Stimulated activated naive CD8-positive, alpha-beta T cell treated with anti-CD3 and anti-CD28 coated beads, Interleukin-15, Interleukin-2, amounts not matched to agents 100 ng/mL and 50 ng/mL, for 24 hours (primary cell): ENCODE data around the gene VWC2L.

Source experiments
- H3K27ac Mint-ChIP-seq: one replicate; pipeline ENCODE4 v1.8.0; 2021; ENCODE audit warnings: mild to moderate bottlenecking, mixed read lengths
- H3K27me3 Mint-ChIP-seq: one replicate; pipeline ENCODE4 v1.8.0; 2021; ENCODE audit warnings: mixed read lengths
- H3K36me3 Mint-ChIP-seq: one replicate; pipeline ENCODE4 v1.8.0; 2021; ENCODE audit warnings: low read depth, mixed read lengths
- H3K4me1 Mint-ChIP-seq: one replicate; pipeline ENCODE4 v1.8.0; 2021; ENCODE audit warnings: low read depth, mixed read lengths
- H3K4me3 Mint-ChIP-seq: one replicate; pipeline ENCODE4 v1.8.0; 2021; ENCODE audit warnings: mild to moderate bottlenecking, mixed read lengths
- H3K9me3 Mint-ChIP-seq: one replicate; pipeline ENCODE4 v1.8.0; 2021; ENCODE audit warnings: mixed read lengths

Gene VWC2L

DNA sequence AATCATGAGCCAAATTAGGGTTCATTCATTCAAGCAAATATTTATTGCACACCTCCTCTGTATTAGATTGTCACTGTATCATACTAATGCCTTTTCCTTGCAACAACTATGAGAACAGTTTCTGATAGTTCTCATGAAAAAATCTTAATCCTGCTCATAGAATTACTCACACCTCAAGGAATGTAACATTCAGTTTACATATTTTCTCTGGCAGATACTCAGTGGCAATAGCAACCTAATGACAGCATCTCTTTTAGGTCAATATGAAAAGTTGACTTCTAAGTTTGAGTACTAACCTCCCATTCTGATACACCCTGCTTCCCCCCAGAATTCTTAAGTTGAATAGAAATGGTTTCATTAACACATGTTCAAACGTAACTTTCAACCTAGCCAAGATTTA is 132.0 kb downstream of the VWC2L start:
- H3K27ac Mint-ChIP-seq = no peak overlapping the region
- no peaks in the 10 kb centered on the region for H3K9me3 Mint-ChIP-seq
- H3K4me1 Mint-ChIP-seq = no peaks in the 10 kb centered on the region
- no peaks in the 10 kb centered on the region for H3K27me3 Mint-ChIP-seq
- no peaks in the 10 kb centered on the region for H3K36me3 Mint-ChIP-seq
- H3K4me3 Mint-ChIP-seq = no peak overlapping the region

DNA sequence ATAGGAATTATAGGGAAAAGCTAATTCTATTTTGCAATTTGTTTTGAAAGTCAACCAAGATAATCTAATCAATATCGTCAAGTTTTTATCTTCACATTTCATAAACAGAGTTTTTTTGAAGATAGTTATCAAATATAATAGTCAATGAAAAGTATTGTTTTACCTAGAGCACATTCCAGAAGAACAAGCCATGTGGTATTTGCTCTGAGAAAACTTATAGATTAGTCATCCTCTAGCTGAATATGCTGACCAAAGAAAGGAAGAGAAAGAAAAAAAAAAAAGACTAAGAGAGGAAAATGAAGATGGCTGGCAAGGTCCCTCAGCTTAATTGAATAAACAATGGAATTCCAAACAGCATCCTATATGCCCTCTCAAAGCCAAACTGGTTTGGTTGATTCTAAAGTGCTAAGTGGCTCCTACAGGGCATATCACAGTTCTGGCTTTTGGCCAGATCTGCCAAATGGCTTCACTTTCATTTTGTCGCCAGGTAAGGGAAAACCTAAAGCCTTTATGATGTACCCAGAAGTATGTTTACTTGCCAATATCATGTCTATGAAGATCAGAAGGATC is 132.6 kb downstream of the VWC2L start:
- Mint-ChIP-seq H3K9me3 (no peaks in the 10 kb centered on the region), H3K36me3 (no peaks in the 10 kb centered on the region), H3K27ac (no peak overlapping the region), H3K27me3 (no peaks in the 10 kb centered on the region), H3K4me3 (no peak overlapping the region), H3K4me1 (no peaks in the 10 kb centered on the region)

DNA sequence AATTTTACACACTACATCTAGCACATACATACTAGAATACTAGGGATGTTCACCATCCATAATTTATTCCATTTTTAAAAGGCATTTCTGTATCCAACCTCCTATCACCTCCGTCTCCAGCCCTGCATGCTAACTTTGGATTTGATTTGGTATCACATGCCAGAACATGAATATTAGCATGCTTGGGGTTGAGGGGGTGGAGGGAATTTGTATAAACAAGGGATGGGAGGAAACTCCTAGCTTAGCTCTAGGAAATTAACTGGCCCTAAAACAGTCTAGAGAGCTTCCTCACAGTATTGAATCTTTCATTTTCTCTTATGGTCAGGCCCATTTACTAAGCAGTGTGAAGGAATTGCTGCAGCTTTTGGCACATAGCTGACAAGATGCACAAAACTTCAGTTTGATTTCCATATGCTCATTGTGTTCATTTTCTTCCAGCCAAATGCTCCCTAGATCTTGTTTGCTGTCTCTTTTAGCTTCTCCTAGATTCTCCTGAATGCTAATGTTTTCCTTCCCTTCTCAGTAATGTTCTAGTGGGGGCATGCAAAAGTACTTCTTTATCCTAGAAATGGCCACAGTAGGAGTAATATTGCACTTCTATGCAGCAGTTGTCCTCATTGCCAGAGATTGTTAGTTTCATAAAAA is 135.2 kb downstream of the VWC2L start:
- Mint-ChIP-seq H3K9me3 (no peaks in the 10 kb centered on the region), H3K4me3 (no peak overlapping the region), H3K27ac (no peak overlapping the region), H3K36me3 (no peaks in the 10 kb centered on the region), H3K27me3 (no peaks in the 10 kb centered on the region), H3K4me1 (no peaks in the 10 kb centered on the region)

DNA sequence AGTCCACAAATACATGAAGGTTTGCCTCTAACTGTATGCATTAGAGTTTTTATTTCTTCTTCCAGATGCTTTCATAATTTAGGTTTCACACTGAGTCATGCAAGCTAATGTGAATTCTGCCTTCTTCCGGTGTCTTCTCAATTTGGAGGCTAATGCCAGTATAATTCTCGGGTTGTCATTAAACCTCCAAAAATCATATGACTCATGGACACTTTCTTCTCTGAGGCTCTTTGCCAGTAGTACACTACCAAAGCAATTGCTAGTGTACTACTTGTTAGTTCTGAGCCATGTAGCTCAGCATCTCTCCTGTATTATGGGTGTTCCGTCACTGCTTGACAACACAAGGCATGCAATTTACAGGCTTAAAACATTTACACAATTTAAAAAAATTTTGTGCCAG is 137.1 kb downstream of the VWC2L start:
- Mint-ChIP-seq H3K36me3 (no peaks in the 10 kb centered on the region), H3K9me3 (no peaks in the 10 kb centered on the region), H3K27me3 (no peaks in the 10 kb centered on the region), H3K27ac (no peak overlapping the region), H3K4me1 (no peaks in the 10 kb centered on the region), H3K4me3 (no peak overlapping the region)

DNA sequence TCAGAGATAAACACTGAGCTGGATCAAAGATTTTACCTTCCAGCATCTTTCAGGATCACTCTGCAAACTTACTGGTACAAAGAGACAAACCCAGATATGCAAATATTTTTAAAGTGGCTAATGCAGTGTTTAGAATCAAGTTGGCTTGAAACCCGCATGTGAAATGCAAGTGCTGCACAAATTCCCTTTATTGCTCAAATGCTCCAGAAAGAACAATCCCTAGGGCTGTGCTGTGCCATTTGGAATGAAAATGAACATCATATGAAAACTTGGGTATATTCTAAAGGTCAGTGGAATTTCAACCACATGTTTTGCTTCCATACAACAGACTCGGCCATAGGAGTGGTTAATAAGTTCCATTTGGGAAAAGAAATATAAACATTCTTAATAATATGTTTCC is 139.1 kb downstream of the VWC2L start:
- Mint-ChIP-seq H3K4me1 (no peaks in the 10 kb centered on the region), H3K36me3 (no peaks in the 10 kb centered on the region), H3K9me3 (no peaks in the 10 kb centered on the region), H3K27me3 (no peaks in the 10 kb centered on the region), H3K27ac (no peak overlapping the region), H3K4me3 (no peak overlapping the region)

DNA sequence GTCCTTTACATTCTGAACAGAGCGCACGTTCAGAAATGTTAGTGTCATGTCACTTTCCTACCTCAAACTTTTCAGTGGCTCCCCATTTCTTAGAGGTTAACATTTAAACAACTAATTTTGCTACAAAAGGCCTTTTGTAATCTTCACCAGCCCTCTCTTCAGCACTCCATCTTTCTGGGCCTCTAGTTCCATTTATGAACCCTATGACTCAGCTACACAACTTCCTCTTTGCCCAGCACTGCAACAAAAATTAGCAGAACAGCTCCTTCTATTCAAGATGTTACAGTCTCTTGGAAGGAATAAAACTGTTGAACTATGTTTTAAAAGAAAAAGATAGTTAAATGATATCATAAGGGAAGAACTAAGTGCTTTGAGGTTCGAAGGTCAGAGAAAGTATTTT is 139.9 kb downstream of the VWC2L start:
- H3K4me3 Mint-ChIP-seq = no peak overlapping the region
- H3K27me3 Mint-ChIP-seq = no peaks in the 10 kb centered on the region

DNA sequence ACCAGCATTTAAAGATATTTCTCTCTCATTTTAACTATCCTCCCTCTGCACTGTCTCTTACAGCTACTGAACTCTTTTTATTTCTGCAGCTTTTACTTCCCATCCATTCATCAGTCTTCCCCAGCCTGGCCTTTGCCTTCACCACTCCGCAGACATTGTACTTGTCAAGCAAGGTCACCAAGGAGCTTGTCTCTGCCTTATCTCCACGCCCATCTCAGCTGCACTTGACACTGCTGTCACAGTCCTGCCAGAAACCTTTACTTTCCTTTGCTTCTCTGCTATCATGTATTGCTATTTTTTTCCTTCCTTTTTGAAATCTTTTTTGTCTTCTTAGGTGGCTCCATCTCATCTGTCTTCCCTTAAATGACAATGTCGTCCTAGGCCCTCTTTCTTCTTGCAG is 147.0 kb downstream of the VWC2L start:
- no peak overlapping the region for H3K4me3 Mint-ChIP-seq
- H3K9me3 Mint-ChIP-seq = no peaks in the 10 kb centered on the region
- no peaks in the 10 kb centered on the region for H3K4me1 Mint-ChIP-seq
- no peaks in the 10 kb centered on the region for H3K36me3 Mint-ChIP-seq
- peaks cover 7% of the 10 kb centered on the region for H3K27me3 Mint-ChIP-seq
- no peak overlapping the region for H3K27ac Mint-ChIP-seq

More for the DNA sequence above, 139.9 kb downstream of the VWC2L start:
- no peak overlapping the region for H3K27ac Mint-ChIP-seq
- H3K36me3 Mint-ChIP-seq = no peaks in the 10 kb centered on the region
- no peaks in the 10 kb centered on the region for H3K4me1 Mint-ChIP-seq
- no peaks in the 10 kb centered on the region for H3K9me3 Mint-ChIP-seq

DNA sequence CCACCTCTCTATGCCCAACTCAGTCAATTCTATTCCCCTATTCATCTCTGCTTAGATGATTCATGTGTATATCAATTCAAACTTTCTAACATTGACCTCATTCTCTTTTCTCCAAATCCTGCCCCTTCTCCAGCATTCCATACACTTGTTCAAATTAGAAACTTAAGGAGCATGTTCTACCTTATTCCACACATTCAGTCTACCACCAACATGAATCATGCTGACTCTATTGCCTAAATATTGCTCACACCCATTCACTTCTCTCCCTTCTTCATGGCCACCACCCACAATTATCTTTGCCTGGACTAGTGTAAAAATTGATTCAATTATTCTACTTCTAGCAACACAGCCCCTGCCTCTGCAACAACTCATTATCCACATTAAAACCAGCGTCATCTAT is 147.5 kb downstream of the VWC2L start:
- no peak overlapping the region for H3K4me3 Mint-ChIP-seq
- no peak overlapping the region for H3K27ac Mint-ChIP-seq
- no peaks in the 10 kb centered on the region for H3K9me3 Mint-ChIP-seq
- no peaks in the 10 kb centered on the region for H3K4me1 Mint-ChIP-seq
- H3K36me3 Mint-ChIP-seq = no peaks in the 10 kb centered on the region
- H3K27me3 Mint-ChIP-seq = peaks cover 8% of the 10 kb centered on the region

DNA sequence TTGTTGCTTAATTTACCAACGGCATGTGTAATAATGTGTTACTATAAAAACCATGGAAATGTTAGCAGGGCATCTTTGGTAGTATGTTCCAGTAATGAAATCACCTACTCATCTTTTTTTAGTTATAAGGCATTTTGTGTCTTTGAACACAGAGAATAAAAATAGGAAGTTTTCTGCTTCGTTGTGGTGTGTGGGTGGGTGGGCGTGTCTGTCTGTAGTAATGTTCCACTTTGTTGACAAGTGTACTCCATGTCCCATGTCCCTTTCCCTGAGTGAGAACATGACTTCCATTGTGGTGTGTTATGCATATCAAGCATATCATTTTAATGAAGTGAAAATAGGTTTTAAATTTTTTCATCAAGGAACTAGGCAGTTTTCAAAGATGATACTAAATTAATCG is 149.3 kb downstream of the VWC2L start:
- Mint-ChIP-seq H3K4me3 (no peak overlapping the region), H3K27ac (no peak overlapping the region), H3K9me3 (no peaks in the 10 kb centered on the region)

DNA sequence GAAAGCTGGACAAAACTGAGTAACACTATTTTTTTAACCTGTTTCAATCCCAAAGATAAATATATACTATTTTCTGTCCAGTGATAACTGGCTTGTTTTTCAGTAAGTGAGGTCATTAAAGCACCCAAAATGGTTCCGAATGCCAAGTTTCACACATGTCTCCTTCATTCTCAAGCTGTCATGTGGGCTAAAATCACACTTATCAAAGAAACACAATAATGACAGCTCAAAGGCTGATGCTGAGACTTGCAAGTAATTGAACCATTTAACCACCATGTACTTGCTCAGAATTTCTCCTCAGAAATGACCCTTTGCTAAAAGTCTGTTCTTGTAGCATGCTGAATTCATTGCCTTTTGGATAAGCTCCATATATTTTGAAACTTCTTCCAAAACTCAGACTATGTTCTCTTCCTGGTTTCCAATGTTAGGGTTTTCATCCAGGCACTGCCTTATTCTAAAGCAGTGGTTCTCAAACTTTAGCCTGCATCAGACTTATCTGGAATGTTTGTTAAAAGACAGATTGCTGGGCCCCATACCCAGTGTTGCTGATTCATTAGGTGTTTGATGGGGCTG is 149.8 kb downstream of the VWC2L start:
- H3K36me3 Mint-ChIP-seq = no peaks in the 10 kb centered on the region
- H3K27me3 Mint-ChIP-seq = peaks cover 8% of the 10 kb centered on the region
- no peaks in the 10 kb centered on the region for H3K9me3 Mint-ChIP-seq
- no peak overlapping the region for H3K27ac Mint-ChIP-seq
- H3K4me1 Mint-ChIP-seq = no peaks in the 10 kb centered on the region
- no peak overlapping the region for H3K4me3 Mint-ChIP-seq

More for the DNA sequence above, 149.3 kb downstream of the VWC2L start:
- Mint-ChIP-seq H3K4me1 (no peaks in the 10 kb centered on the region), H3K27me3 (peaks cover 8% of the 10 kb centered on the region), H3K36me3 (no peaks in the 10 kb centered on the region)

DNA sequence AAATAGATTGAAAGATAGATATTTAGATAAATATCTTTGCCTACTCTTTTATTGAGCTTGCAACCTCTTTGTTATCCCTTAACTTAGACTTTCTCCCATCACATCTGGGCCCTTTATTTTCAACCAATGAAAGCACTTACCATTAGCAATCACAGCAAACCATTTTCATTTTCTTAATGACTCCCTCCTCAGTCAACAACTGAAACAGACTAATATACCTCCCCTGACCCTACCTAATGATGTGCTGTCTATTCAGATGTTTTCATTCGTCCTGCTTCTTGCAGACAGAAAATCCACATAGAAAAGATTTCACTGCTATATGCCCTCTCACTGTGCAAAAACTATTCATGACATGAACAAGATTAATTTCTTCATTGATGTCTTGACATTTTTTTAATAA is 154.4 kb downstream of the VWC2L start:
- Mint-ChIP-seq H3K9me3 (no peaks in the 10 kb centered on the region), H3K4me3 (no peak overlapping the region), H3K36me3 (no peaks in the 10 kb centered on the region)

DNA sequence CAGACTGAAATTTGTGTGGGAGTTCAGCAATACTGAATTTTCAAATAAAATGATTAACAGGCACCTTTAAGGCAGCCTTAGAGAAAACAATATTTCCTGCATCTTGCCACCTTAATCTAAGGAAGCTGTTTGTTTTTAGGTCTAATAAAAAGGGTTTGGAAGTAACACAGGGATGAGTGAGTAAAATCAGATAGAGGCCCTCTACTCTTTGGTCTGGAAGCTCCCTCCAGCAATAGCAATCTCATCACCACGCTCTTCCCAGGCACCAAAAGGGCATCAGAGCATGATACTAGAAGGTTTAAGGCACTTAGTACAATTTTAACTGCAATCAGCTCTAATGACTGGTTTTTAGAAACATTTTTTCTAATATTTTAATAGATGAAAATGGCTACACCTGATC is 155.6 kb downstream of the VWC2L start:
- Mint-ChIP-seq H3K4me3 (no peak overlapping the region), H3K27ac (no peak overlapping the region), H3K9me3 (no peaks in the 10 kb centered on the region), H3K27me3 (peaks cover 8% of the 10 kb centered on the region), H3K4me1 (no peaks in the 10 kb centered on the region), H3K36me3 (no peaks in the 10 kb centered on the region)

More for the DNA sequence above, 154.4 kb downstream of the VWC2L start:
- peaks cover 8% of the 10 kb centered on the region for H3K27me3 Mint-ChIP-seq
- no peak overlapping the region for H3K27ac Mint-ChIP-seq
- no peaks in the 10 kb centered on the region for H3K4me1 Mint-ChIP-seq

DNA sequence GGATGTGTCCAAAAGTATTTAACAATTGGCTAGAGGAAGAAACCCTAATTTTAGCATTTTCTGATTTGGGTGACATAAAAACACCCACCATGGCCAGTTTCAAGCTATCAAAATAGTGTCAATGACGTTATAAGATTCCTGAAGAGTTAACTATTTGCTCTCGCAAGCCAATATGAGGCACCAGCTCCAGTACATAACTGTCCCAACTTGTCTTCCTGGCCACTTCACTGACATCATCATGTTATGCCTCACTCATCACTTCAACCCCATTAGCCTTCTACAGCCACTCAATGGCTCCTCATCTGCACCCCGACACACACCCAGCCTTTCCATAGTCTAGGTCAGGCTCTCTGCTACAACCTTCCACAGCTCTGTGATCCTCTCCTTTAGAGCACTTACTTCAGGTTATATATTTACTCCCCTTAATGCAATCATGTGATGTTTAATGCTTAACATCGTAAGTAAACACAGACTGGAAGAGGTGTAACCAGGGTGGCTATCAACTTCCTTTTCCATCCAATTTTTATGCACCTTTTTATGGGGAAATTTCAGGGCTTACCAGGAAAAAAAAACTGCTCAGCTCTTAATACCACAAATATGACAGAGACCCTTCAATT is 158.7 kb downstream of the VWC2L start:
- H3K36me3 Mint-ChIP-seq = no peaks in the 10 kb centered on the region
- no peaks in the 10 kb centered on the region for H3K27me3 Mint-ChIP-seq
- H3K9me3 Mint-ChIP-seq = no peaks in the 10 kb centered on the region
- no peak overlapping the region for H3K4me3 Mint-ChIP-seq
- H3K4me1 Mint-ChIP-seq = peaks cover under 1% of the 10 kb centered on the region
- no peak overlapping the region for H3K27ac Mint-ChIP-seq

DNA sequence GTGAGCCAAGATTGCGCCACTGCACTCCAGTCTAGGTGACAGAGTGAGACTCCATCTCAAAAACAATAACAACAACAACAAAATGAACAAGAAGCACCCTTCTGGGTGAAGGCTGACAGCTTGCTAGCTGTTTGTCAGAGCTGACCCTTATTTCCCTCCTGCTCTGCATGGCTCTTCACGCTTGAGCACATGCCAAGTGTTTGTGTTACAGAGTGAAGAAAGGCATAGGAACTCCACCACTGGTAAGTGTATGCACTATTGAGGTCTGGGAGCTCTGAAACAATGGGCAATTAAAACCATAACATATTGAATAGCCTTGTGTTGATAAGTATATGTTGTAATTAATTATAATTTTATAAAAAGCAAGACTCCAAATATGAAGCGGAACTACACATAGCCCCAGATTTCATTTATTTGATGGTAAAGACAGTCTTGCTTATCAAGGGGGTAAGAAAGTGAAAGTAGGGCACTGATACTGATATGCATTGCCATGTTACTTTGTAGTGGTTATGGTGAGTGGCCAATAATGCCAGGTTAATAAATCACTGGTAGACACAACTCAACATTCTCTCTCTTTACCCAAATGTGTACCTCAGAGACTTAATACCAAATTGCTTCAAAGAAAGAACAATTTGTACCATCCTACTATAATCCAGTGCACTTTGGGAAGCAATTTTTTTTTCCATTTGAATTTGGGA is 163.4 kb downstream of the VWC2L start:
- Mint-ChIP-seq H3K27ac (no peak overlapping the region), H3K27me3 (no peaks in the 10 kb centered on the region), H3K4me1 (peaks cover 12% of the 10 kb centered on the region), H3K36me3 (no peaks in the 10 kb centered on the region), H3K9me3 (no peaks in the 10 kb centered on the region), H3K4me3 (no peak overlapping the region)

DNA sequence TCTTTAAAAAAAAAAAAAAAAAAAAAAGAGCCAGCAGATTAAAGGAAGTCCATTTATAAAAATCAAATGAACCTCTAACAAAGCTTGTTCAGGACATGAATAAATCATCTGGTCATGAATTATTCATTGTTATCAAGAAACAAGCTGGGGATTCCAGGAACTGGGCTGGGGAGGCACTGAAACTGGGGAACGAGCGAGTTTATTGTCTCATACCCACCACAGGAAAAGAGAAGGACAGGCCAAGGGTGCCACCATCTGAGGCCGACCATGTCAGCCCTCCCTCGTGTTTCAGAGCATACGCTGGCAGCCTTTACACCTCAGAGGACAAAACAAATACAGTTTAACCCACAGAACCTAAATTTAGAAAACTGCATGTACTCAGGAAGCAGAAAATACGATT is 164.2 kb downstream of the VWC2L start:
- Mint-ChIP-seq H3K9me3 (no peaks in the 10 kb centered on the region), H3K36me3 (no peaks in the 10 kb centered on the region), H3K4me1 (peaks cover 12% of the 10 kb centered on the region), H3K27me3 (no peaks in the 10 kb centered on the region), H3K27ac (no peak overlapping the region), H3K4me3 (no peak overlapping the region)
